Fibroblast of lung (primary cell): ENCODE measurements around the gene ZNF862. TPM values are rescaled to one million over a fixed set of nuclear protein-coding genes. Genes with fewer than 3 reads are reported as not detected.
"Not testable (repeated sequence)": the region's sequence is repeated elsewhere in the genome, so short reads cannot be mapped to it uniquely, and the experiment has no call there.

Source experiments
- DNase-seq, 2 donors: peaks; one replicate each; pipeline versions ENCODE4 v3.0.0 to v3.0.0-alpha.2; 2010; ENCODE audit warnings: low read depth in 2 of 2
- H2AFZ ChIP-seq: 2 replicates; pipeline ENCODE4 v1.5.1; 2012; ENCODE audit warnings: low read length, control low read depth, inconsistent platforms
- H3K27ac ChIP-seq: 2 replicates; pipeline ENCODE4 v1.5.1; 2011; ENCODE audit warnings: low read length, control low read depth; ENCODE audit not compliant: insufficient read depth
- H3K27me3 ChIP-seq: 2 replicates; pipeline ENCODE4 v1.5.1; 2011; ENCODE audit warnings: mild to moderate bottlenecking, low read length; ENCODE audit not compliant: control insufficient read depth, insufficient read depth
- H3K36me3 ChIP-seq: 2 replicates; pipeline ENCODE4 v1.5.1; 2011; ENCODE audit warnings: low read length; ENCODE audit not compliant: control insufficient read depth, insufficient read depth
- H3K4me1 ChIP-seq: 2 replicates; pipeline ENCODE4 v1.5.1; 2011; ENCODE audit warnings: low read length; ENCODE audit not compliant: control insufficient read depth, insufficient read depth; ENCODE audit errors: extremely low read depth
- H3K4me2 ChIP-seq: 2 replicates; pipeline ENCODE4 v1.5.1; 2011; ENCODE audit warnings: low read length, control low read depth; ENCODE audit not compliant: insufficient read depth; ENCODE audit errors: extremely low read depth
- H3K4me3 ChIP-seq, 4 experiments: fragments of 200-600 bp in 1 of 4; sonication (generic) in 1 of 4; replicated peaks in 1 of 4; 2 replicates each; pipeline ENCODE4 v1.5.1; 2011 to 2016; ENCODE audit warnings: low read length in 4 of 4, low read depth in 3 of 4, mild to moderate bottlenecking in 3 of 4, control low read depth in 2 of 4, inconsistent platforms in 1 of 4, mixed read lengths in 1 of 4; ENCODE audit not compliant: insufficient read depth in 1 of 4; ENCODE audit errors: control extremely low read depth in 1 of 4
- H3K79me2 ChIP-seq: 2 replicates; pipeline ENCODE4 v1.5.1; 2012; ENCODE audit warnings: mild to moderate bottlenecking, low read length, inconsistent platforms; ENCODE audit not compliant: control insufficient read depth, insufficient read depth
- H3K9ac ChIP-seq: 2 replicates; pipeline ENCODE4 v1.5.1; 2011; ENCODE audit warnings: mild to moderate bottlenecking, low read length, control low read depth; ENCODE audit not compliant: insufficient read depth
- H3K9me3 ChIP-seq: 2 replicates; pipeline ENCODE4 v1.5.1; 2012; ENCODE audit warnings: low read depth, low read length; ENCODE audit not compliant: control insufficient read depth, insufficient read depth
- H4K20me1 ChIP-seq: 2 replicates; pipeline ENCODE4 v1.5.1; 2011; ENCODE audit warnings: low read length; ENCODE audit not compliant: control insufficient read depth, insufficient read depth; ENCODE audit errors: extremely low read depth
- CTCF ChIP-seq, 2 donors: IDR thresholded peaks in 1 of 2; conservative IDR thresholded peaks in 1 of 2; 1 replicate in 1 of 2; 2 replicates in 1 of 2; pipeline ENCODE4 v1.5.1; 2011 to 2012; ENCODE audit warnings: low read length in 2 of 2, control low read depth in 1 of 2, inconsistent platforms in 1 of 2, low read depth in 1 of 2, mild to moderate bottlenecking in 1 of 2
- EZH2 ChIP-seq: IDR thresholded peaks from 2 replicates; pipeline ENCODE4 v1.5.1; 2012; ENCODE audit warnings: low read length, control low read depth, mild to moderate bottlenecking; ENCODE audit errors: missing control alignments
- polyA plus RNA-seq, 2 donors: library from polyadenylated mRNA; depleted of rRNA in 1 of 2; stranded (reverse) in 1 of 2; unstranded in 1 of 2; fragments of >200 nt; gene quantifications; 2 replicates each; pipeline ENCODE4 v1.2.1, GENCODE V29; 2011 to 2012; ENCODE audit warnings: missing spikeins in 1 of 2
- total RNA-seq: library from RNA; depleted of rRNA; stranded (reverse); fragments of >200 nt; gene quantifications from 2 replicates; pipeline ENCODE4 v1.2.1, GENCODE V29; 2014

The ZNF862 gene
- total and polyA plus RNA-seq, 2 donors (not counting 1 experiment from before 2014, with no cell fraction given) = 4.7 to 10.9 TPM

- H4K20me1 ChIP-seq = no peaks in the 10 kb centered on the region
- TF ChIP-seq CTCF (conservative IDR thresholded peaks at IDR 0.05 in 1 of 2, IDR thresholded peaks at IDR 0.05 in 1 of 2; ENCODE audit: low read depth in 1 of 2, low read length in 2 of 2) = no peak
- no peak for TF ChIP-seq EZH2
- H3K27ac ChIP-seq = no peak overlapping the region
Observed at GRCh38 chr7:149887311-149887710, 49.1 kb downstream of the ZNF862 start.

GRCh38 chr7:149890715-149891114 lies 52.5 kb downstream of the ZNF862 start:
- not testable (repeated sequence) for DNase-seq, H3K9me3 ChIP-seq

More at GRCh38 chr7:149887311-149887710, 49.1 kb downstream of the ZNF862 start:
- Histone ChIP-seq H3K36me3 (no peaks in the 10 kb centered on the region), H3K4me1 (no peaks in the 10 kb centered on the region), H3K9me3 (no peaks in the 10 kb centered on the region), H2AFZ (no peak overlapping the region), H3K27me3 (no peaks in the 10 kb centered on the region), H3K9ac (no peak overlapping the region), H3K79me2 (no peaks in the 10 kb centered on the region), H3K4me3 (no peak overlapping the region), H3K4me2 (no peak overlapping the region)
- no peak for DNase-seq

GRCh38 chr7:149894957-149895356 lies 56.8 kb downstream of the ZNF862 start:
- H3K79me2 ChIP-seq, H3K4me2 ChIP-seq, H4K20me1 ChIP-seq, H3K4me3 ChIP-seq, H3K27me3 ChIP-seq, H3K9me3 ChIP-seq, DNase-seq, H3K9ac ChIP-seq, H3K4me1 ChIP-seq, H2AFZ ChIP-seq, H3K36me3 ChIP-seq, H3K27ac ChIP-seq: not testable (repeated sequence)

More at GRCh38 chr7:149890715-149891114, 52.5 kb downstream of the ZNF862 start:
- not testable (repeated sequence) for H3K27me3 ChIP-seq, H3K36me3 ChIP-seq, H3K4me2 ChIP-seq, H4K20me1 ChIP-seq, H3K27ac ChIP-seq, H3K79me2 ChIP-seq, H3K4me3 ChIP-seq, H2AFZ ChIP-seq, H3K4me1 ChIP-seq, H3K9ac ChIP-seq

GRCh38 chr7:149907776-149908376 lies 69.7 kb downstream of the ZNF862 start:
- not testable (repeated sequence) for H3K4me3 ChIP-seq, H3K79me2 ChIP-seq, H3K9me3 ChIP-seq, H3K4me2 ChIP-seq, H3K4me1 ChIP-seq, H3K36me3 ChIP-seq, H3K27me3 ChIP-seq, H4K20me1 ChIP-seq, DNase-seq, H2AFZ ChIP-seq, H3K27ac ChIP-seq, H3K9ac ChIP-seq

GRCh38 chr7:149910219-149910618 lies 72.0 kb downstream of the ZNF862 start:
- H3K9me3 ChIP-seq, H2AFZ ChIP-seq, H3K36me3 ChIP-seq, H3K4me1 ChIP-seq, H3K79me2 ChIP-seq, DNase-seq, H4K20me1 ChIP-seq, H3K4me3 ChIP-seq, H3K27ac ChIP-seq, H3K27me3 ChIP-seq, H3K9ac ChIP-seq, H3K4me2 ChIP-seq: not testable (repeated sequence)

- DNase-seq = peak; percentile 27 to 38
- H3K27ac ChIP-seq, H3K36me3 ChIP-seq, H2AFZ ChIP-seq, H3K4me2 ChIP-seq, H3K9me3 ChIP-seq, H4K20me1 ChIP-seq, H3K27me3 ChIP-seq, H3K9ac ChIP-seq, H3K4me1 ChIP-seq, H3K79me2 ChIP-seq, H3K4me3 ChIP-seq: not testable (repeated sequence)
Observed at GRCh38 chr7:149912126-149912525, 74.0 kb downstream of the ZNF862 start.
